ENCODE measurements around the gene NFIB. TPM values are rescaled to one million over a fixed set of nuclear protein-coding genes. Genes with fewer than 3 reads are reported as not detected.

The NFIB gene
- total and polyA plus RNA-seq, 7 experiments from 2014 or later = 0.32 TPM; not detected in 6

DNA sequence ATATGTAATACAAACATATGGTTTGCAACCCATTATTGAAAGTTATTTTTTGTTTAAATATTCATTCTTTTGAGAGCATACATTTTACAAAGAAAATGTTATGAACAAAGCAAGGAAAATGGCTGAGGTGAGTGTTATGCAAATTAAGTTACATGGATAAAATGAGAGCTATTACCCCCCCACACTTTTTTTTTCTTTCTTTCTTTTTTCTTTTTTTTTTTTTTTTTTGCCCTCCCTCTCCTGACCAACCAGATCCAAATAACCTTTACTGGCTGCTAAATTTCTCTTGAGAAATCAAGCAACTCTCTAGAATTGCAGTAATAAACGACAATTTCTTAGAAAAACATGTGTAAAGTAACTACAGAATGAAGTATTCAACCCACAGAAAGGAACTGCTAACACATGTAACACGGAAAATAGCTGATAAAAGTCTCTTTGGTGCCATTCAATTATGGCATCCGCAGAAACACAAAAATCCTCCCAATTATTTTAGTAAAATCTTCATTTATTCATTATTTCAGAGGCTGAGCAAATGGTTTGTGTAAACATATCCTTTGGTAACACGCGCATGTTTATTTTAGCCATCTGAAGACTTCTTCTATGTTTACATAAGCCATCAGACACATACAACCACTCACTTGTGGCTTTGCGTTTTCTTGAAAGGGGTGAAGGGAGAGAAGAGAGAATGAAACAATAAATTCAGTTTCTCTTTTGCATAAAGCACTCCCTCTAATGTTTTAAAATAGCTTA, 216.1 kb downstream of the NFIB start:
- DNase-seq (no peak), ATAC-seq (no peak)
- Histone ChIP-seq H3K36me3 (ENCODE audit: control insufficient read depth in 2 of 3, insufficient read depth in 3 of 3, low read length in 3 of 3) (no peaks in the 10 kb centered on the region), H3K27ac (ENCODE audit: low read depth, low read length) (no peak overlapping the region), H3K9me3 (ENCODE audit: control insufficient read depth in 2 of 3, low read length in 3 of 3) (no peaks in the 10 kb centered on the region), H3K4me3 (ENCODE audit: low read length) (no peak overlapping the region), H3K27me3 (ENCODE audit: control insufficient read depth in 2 of 2, insufficient read depth in 2 of 2, low read length in 2 of 2) (no peaks in the 10 kb centered on the region), H3K4me1 (ENCODE audit: control insufficient read depth in 2 of 2, insufficient read depth in 2 of 2, low read length in 2 of 2) (no peaks in the 10 kb centered on the region)
- H3K36me3 Mint-ChIP-seq = no peaks in the 10 kb centered on the region
- POLR2A ChIA-PET = no interaction called here
- CTCF ChIA-PET = no interaction called here
- H3K4me3 Mint-ChIP-seq = no peak overlapping the region
- no peaks in the 10 kb centered on the region for H3K4me1 Mint-ChIP-seq
- intact Hi-C loops (cut with micrococcal nuclease) = no loop called here
- no peaks in the 10 kb centered on the region for H3K27me3 Mint-ChIP-seq
- peaks cover 0 to 4% (median 0%) of the 10 kb centered on the region in 11 donors for H3K9me3 Mint-ChIP-seq
- H3K27ac Mint-ChIP-seq = no peak overlapping the region

DNA sequence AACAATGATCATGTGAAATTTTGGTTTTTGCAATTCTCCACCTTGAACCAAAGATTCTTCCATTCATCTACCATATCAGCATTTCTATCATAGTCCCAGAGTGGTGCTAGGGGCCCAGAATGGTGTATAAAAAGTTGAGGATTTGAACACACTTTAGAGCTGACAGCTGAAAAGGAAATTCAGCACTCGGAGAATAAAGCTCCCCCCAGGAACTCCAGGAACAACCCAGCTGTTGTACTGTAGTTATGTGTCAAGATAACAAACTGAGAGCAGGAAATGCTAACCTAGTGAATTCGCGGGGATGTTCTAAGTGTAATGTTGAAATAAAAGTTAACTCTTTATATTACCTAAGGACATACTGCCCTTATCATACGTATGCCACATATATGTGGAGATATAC, 216.7 kb downstream of the NFIB start:
- DNase-seq = no peak
- H3K4me3 ChIP-seq (ENCODE audit: low read length) = no peak overlapping the region
- no peak for ATAC-seq
- H3K4me3 Mint-ChIP-seq = no peak overlapping the region
- H3K27me3 ChIP-seq (ENCODE audit: control insufficient read depth in 2 of 2, insufficient read depth in 2 of 2, low read length in 2 of 2) = no peaks in the 10 kb centered on the region
- intact Hi-C loops (cut with micrococcal nuclease) = no loop called here
- no peaks in the 10 kb centered on the region for H3K9me3 ChIP-seq (ENCODE audit: control insufficient read depth in 2 of 3, low read length in 3 of 3)
- no peaks in the 10 kb centered on the region for H3K4me1 Mint-ChIP-seq
- POLR2A ChIA-PET = no interaction called here
- H3K27me3 Mint-ChIP-seq = no peaks in the 10 kb centered on the region
- no peaks in the 10 kb centered on the region for H3K36me3 ChIP-seq (ENCODE audit: control insufficient read depth in 2 of 3, insufficient read depth in 3 of 3, low read length in 3 of 3)
- CTCF ChIA-PET = no interaction called here
- no peaks in the 10 kb centered on the region for H3K36me3 Mint-ChIP-seq
- H3K27ac ChIP-seq (ENCODE audit: low read depth, low read length) = no peak overlapping the region
- H3K9me3 Mint-ChIP-seq = peaks cover 0 to 4% (median 0%) of the 10 kb centered on the region in 11 donors
- no peak overlapping the region for H3K27ac Mint-ChIP-seq
- no peaks in the 10 kb centered on the region for H3K4me1 ChIP-seq (ENCODE audit: control insufficient read depth in 2 of 2, insufficient read depth in 2 of 2, low read length in 2 of 2)

DNA sequence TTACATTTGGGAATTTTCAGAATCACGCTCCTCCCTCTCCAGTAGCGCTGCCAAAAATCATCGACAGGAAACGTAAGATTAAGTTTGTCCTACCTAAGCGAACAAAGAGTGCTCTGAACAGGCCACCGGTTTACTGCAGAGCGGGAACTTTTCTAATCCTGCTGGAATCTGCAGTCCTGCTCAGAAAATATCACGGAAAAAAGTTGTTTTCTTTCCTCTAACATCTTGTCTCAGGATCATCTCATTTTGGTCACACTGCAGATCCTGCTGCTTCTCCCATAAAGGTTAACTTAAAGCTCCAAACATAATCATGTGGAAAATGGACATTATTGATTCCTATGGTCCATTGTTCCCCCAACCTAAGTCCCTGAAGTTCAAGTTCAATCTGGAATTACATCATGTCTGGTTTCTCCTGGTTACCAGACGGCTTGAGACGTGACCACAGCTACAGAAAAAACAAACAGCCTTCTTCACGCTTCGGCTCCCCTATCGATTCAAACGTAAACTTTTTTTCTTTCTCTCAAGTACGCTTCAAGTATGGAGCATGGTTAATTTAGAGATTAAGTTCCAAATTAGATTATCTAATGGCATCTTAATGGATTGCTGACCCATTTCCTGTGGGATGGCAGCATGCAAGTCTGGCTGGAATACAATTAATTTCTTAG, 217.6 kb downstream of the NFIB start:
- no peak overlapping the region for H3K4me3 ChIP-seq (ENCODE audit: low read length)
- no peak overlapping the region for H3K27ac Mint-ChIP-seq
- no peak overlapping the region for H3K27ac ChIP-seq (ENCODE audit: low read depth, low read length)
- no peaks in the 10 kb centered on the region for H3K27me3 Mint-ChIP-seq
- no peaks in the 10 kb centered on the region for H3K4me1 Mint-ChIP-seq
- POLR2A ChIA-PET = no interaction called here
- CTCF ChIA-PET = no interaction called here
- H3K4me3 Mint-ChIP-seq = no peak overlapping the region
- ATAC-seq = no peak
- DNase-seq = no peak
- no peaks in the 10 kb centered on the region for H3K36me3 ChIP-seq (ENCODE audit: control insufficient read depth in 2 of 3, insufficient read depth in 3 of 3, low read length in 3 of 3)
- H3K9me3 ChIP-seq (ENCODE audit: control insufficient read depth in 2 of 3, low read length in 3 of 3) = no peaks in the 10 kb centered on the region
- no peaks in the 10 kb centered on the region for H3K36me3 Mint-ChIP-seq
- H3K27me3 ChIP-seq (ENCODE audit: control insufficient read depth in 2 of 2, insufficient read depth in 2 of 2, low read length in 2 of 2) = no peaks in the 10 kb centered on the region
- H3K9me3 Mint-ChIP-seq = peaks cover 0 to 4% (median 0%) of the 10 kb centered on the region in 11 donors
- H3K4me1 ChIP-seq (ENCODE audit: control insufficient read depth in 2 of 2, insufficient read depth in 2 of 2, low read length in 2 of 2) = no peaks in the 10 kb centered on the region
- intact Hi-C loops (cut with micrococcal nuclease) = no loop called here

DNA sequence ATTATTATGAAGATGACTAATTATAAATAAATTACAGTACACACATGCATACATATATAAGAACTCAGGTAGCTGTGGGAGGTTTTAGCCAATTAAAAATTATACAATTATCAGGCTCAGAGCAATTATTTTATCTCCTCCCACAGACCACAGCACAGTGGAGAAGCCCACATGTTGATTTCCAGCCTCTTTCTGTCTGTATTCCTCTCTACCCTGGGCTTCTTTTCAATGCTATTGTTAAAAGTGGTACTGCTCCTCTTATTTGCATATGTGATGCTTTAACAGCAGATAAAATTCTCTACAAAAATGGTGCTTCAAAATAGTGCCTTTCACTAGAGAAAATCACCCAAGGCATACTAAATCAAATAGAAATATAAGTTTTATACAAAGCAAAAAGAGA, 218.7 kb downstream of the NFIB start:
- H3K36me3 Mint-ChIP-seq = no peaks in the 10 kb centered on the region
- H3K27me3 ChIP-seq (ENCODE audit: control insufficient read depth in 2 of 2, insufficient read depth in 2 of 2, low read length in 2 of 2) = no peaks in the 10 kb centered on the region
- no peak overlapping the region for H3K4me3 ChIP-seq (ENCODE audit: low read length)
- no peak overlapping the region for H3K4me3 Mint-ChIP-seq
- H3K4me1 Mint-ChIP-seq = no peaks in the 10 kb centered on the region
- POLR2A ChIA-PET = no interaction called here
- intact Hi-C loops (cut with micrococcal nuclease) = no loop called here
- peaks cover 0 to 4% (median 0%) of the 10 kb centered on the region in 11 donors for H3K9me3 Mint-ChIP-seq
- H3K36me3 ChIP-seq (ENCODE audit: control insufficient read depth in 2 of 3, insufficient read depth in 3 of 3, low read length in 3 of 3) = no peaks in the 10 kb centered on the region
- no peaks in the 10 kb centered on the region for H3K27me3 Mint-ChIP-seq
- H3K27ac ChIP-seq (ENCODE audit: low read depth, low read length) = no peak overlapping the region
- DNase-seq (no peak), ATAC-seq (no peak)
- H3K9me3 ChIP-seq (ENCODE audit: control insufficient read depth in 2 of 3, low read length in 3 of 3) = no peaks in the 10 kb centered on the region
- CTCF ChIA-PET = no interaction called here
- no peaks in the 10 kb centered on the region for H3K4me1 ChIP-seq (ENCODE audit: control insufficient read depth in 2 of 2, insufficient read depth in 2 of 2, low read length in 2 of 2)
- no peak overlapping the region for H3K27ac Mint-ChIP-seq

DNA sequence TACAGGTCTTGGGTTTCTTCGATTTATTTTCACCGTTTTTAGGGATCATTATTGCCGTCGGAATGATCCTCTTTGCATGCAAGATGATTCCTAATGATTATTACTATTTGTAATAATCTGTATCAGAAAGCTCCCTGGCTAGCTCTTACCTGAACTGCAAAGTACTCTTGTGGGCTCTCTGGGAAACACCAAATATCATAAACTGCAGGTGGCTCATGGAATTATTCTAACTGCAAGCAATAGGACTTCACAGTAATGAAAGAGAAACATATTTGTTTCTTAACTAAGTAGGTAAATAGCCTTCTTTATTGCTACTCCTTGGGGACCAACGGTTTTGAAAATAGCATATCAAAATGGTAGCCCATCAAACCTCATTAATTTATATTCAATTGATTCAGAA, 219.4 kb downstream of the NFIB start:
- H3K36me3 Mint-ChIP-seq = no peaks in the 10 kb centered on the region

DNA sequence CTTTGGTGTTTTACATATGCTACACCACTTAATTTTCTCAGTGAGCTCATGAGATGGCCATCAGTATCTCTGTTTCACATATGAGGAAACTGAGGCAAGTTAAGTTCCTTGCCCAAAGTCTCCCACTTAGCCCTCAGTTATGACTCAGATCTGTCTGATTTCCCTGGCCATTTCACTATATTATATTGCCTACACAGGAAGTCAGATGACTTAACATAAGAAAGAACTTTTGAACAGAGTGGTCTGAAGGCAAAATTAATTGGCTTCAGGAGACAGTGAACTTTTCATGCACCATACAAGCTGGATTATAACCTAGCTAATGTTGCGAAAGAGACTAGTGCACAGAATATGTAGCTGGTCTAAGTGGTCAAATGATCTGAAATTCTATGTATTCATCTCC, 221.6 kb downstream of the NFIB start:
- H3K4me1 ChIP-seq (ENCODE audit: control insufficient read depth in 2 of 2, insufficient read depth in 2 of 2, low read length in 2 of 2) = no peaks in the 10 kb centered on the region
- H3K4me3 ChIP-seq (ENCODE audit: low read length) = no peak overlapping the region
- peaks cover 0 to 4% (median 0%) of the 10 kb centered on the region in 11 donors for H3K9me3 Mint-ChIP-seq
- no peaks in the 10 kb centered on the region for H3K36me3 ChIP-seq (ENCODE audit: control insufficient read depth in 2 of 3, insufficient read depth in 3 of 3, low read length in 3 of 3)
- H3K27me3 Mint-ChIP-seq = no peaks in the 10 kb centered on the region
- no peaks in the 10 kb centered on the region for H3K36me3 Mint-ChIP-seq
- ChIA-PET CTCF (no interaction called here), POLR2A (no interaction called here)
- H3K9me3 ChIP-seq (ENCODE audit: control insufficient read depth in 2 of 3, low read length in 3 of 3) = no peaks in the 10 kb centered on the region
- intact Hi-C loops (cut with micrococcal nuclease) = no loop called here
- no peak overlapping the region for H3K4me3 Mint-ChIP-seq
- no peaks in the 10 kb centered on the region for H3K27me3 ChIP-seq (ENCODE audit: control insufficient read depth in 2 of 2, insufficient read depth in 2 of 2, low read length in 2 of 2)
- H3K4me1 Mint-ChIP-seq = no peaks in the 10 kb centered on the region
- no peak for ATAC-seq
- no peak for DNase-seq
- no peak overlapping the region for H3K27ac Mint-ChIP-seq
- no peak overlapping the region for H3K27ac ChIP-seq (ENCODE audit: low read depth, low read length)

More for the DNA sequence above, 219.4 kb downstream of the NFIB start:
- Histone ChIP-seq H3K9me3 (ENCODE audit: control insufficient read depth in 2 of 3, low read length in 3 of 3) (no peaks in the 10 kb centered on the region), H3K4me1 (ENCODE audit: control insufficient read depth in 2 of 2, insufficient read depth in 2 of 2, low read length in 2 of 2) (no peaks in the 10 kb centered on the region), H3K27me3 (ENCODE audit: control insufficient read depth in 2 of 2, insufficient read depth in 2 of 2, low read length in 2 of 2) (no peaks in the 10 kb centered on the region), H3K36me3 (ENCODE audit: control insufficient read depth in 2 of 3, insufficient read depth in 3 of 3, low read length in 3 of 3) (no peaks in the 10 kb centered on the region), H3K27ac (ENCODE audit: low read depth, low read length) (no peak overlapping the region), H3K4me3 (ENCODE audit: low read length) (no peak overlapping the region)
- CTCF ChIA-PET = no interaction called here
- no peak overlapping the region for H3K27ac Mint-ChIP-seq
- intact Hi-C loops (cut with micrococcal nuclease) = no loop called here
- no peak overlapping the region for H3K4me3 Mint-ChIP-seq
- peaks cover 0 to 4% (median 0%) of the 10 kb centered on the region in 11 donors for H3K9me3 Mint-ChIP-seq
- POLR2A ChIA-PET = no interaction called here
- no peak for ATAC-seq
- no peaks in the 10 kb centered on the region for H3K27me3 Mint-ChIP-seq
- DNase-seq = no peak
- no peaks in the 10 kb centered on the region for H3K4me1 Mint-ChIP-seq

Data from naive thymus-derived CD4-positive, alpha-beta T cell (primary cell).